HEK293 (cell line): ENCODE measurements around the gene USP36.

Experiments
- CTCF ChIA-PET: fragments of 350-600 bp; formaldehyde crosslinking; extraction: SDS; loops from one replicate; lab custom pipeline; 2021; ENCODE audit warnings: antibody characterized with exemption; lab: Yijun Ruan, JAX
- POLR2A ChIA-PET: fragments of 300-600 bp; formaldehyde crosslinking; extraction: SDS; loops from one replicate; lab custom pipeline; 2020; ENCODE audit warnings: antibody characterized with exemption, inconsistent platforms; lab: Yijun Ruan, JAX
- H3K27ac ChIP-seq: fragments of 200-500 bp; sonication (Bioruptor generic); 2 replicates; pipeline ENCODE4 v1.5.1; 2014; ENCODE audit warnings: low read depth, low read length, control low read depth, inconsistent platforms; ENCODE audit errors: extremely low read depth
- H3K36me3 ChIP-seq, 2 experiments: fragments of 200-500 bp in 1 of 2; sonication (Bioruptor generic) in 1 of 2; 1 replicate in 1 of 2; 2 replicates in 1 of 2; pipeline ENCODE4 v1.5.1; 2014 to 2017; ENCODE audit warnings: inconsistent platforms in 2 of 2, low read length in 2 of 2; ENCODE audit not compliant: control insufficient read depth in 2 of 2, insufficient read depth in 1 of 2
- H3K4me1 ChIP-seq: fragments of 200-500 bp; sonication (Bioruptor generic); 2 replicates; pipeline ENCODE4 v1.5.1; 2014; ENCODE audit warnings: mild to moderate bottlenecking, low read length, inconsistent platforms; ENCODE audit not compliant: control insufficient read depth, insufficient read depth
- H3K4me3 ChIP-seq: 2 replicates; pipeline ENCODE4 v1.5.1; 2011; ENCODE audit warnings: low read depth, mild to moderate bottlenecking, control low read depth, low read length, moderate library complexity
- H3K9me3 ChIP-seq: fragments of 200-500 bp; sonication (Bioruptor generic); 2 replicates; pipeline ENCODE4 v1.5.1; 2014; ENCODE audit warnings: low read depth, low read length, inconsistent platforms; ENCODE audit not compliant: control insufficient read depth, insufficient read depth
- GLI4 ChIP-seq: fragments of 450-650 bp; formaldehyde crosslinking; IDR thresholded peaks from 2 replicates; pipeline ENCODE4 v1.5.1; 2016; ENCODE audit warnings: missing biosample characterization, missing genetic modification characterization
- SETDB1 ChIP-seq: IDR thresholded peaks from one replicate; pipeline ENCODE4 v1.6.1; 2017; ENCODE audit warnings: mild to moderate bottlenecking, low read length, moderate library complexity, mixed read lengths; ENCODE audit not compliant: insufficient read length
- SP2 ChIP-seq: fragments of 450-650 bp; formaldehyde crosslinking; IDR thresholded peaks from 2 replicates; pipeline ENCODE4 v1.5.1; 2016; ENCODE audit warnings: missing biosample characterization, missing genetic modification characterization
- WT1 ChIP-seq: fragments of 450-650 bp; formaldehyde crosslinking; IDR thresholded peaks from 2 replicates; pipeline ENCODE4 v1.5.1; 2016; ENCODE audit warnings: missing biosample characterization, missing genetic modification characterization
- ZBTB17 ChIP-seq: fragments of 450-650 bp; formaldehyde crosslinking; IDR thresholded peaks from 2 replicates; pipeline ENCODE4 v1.5.1; 2016; ENCODE audit warnings: missing biosample characterization, missing genetic modification characterization
- ZBTB8A ChIP-seq: fragments of 450-650 bp; formaldehyde crosslinking; IDR thresholded peaks from 2 replicates; pipeline ENCODE4 v1.5.1; 2016; ENCODE audit warnings: missing biosample characterization, missing genetic modification characterization
- ZFP37 ChIP-seq: fragments of 450-650 bp; formaldehyde crosslinking; IDR thresholded peaks from 2 replicates; pipeline ENCODE4 v1.5.1; 2016; ENCODE audit warnings: missing biosample characterization, missing genetic modification characterization
- ZNF184 ChIP-seq: fragments of 450-650 bp; IDR thresholded peaks from 2 replicates; pipeline ENCODE4 v1.5.1; 2018; ENCODE audit warnings: missing biosample characterization, mild to moderate bottlenecking, missing genetic modification characterization
- ZNF274 ChIP-seq, 2 experiments: fragments of 200-500 bp in 1 of 2; fragments of 450-650 bp in 1 of 2; sonication (Bioruptor generic) in 1 of 2; formaldehyde crosslinking in 1 of 2; IDR thresholded peaks; 2 replicates each; pipeline versions ENCODE4 v1.5.1 to v1.6.1; 2014 to 2016; ENCODE audit warnings: borderline replicate concordance in 1 of 2, inconsistent platforms in 1 of 2, low read length in 1 of 2, missing biosample characterization in 1 of 2, missing genetic modification characterization in 1 of 2
- ZNF473 ChIP-seq: fragments of 450-650 bp; formaldehyde crosslinking; IDR thresholded peaks from 2 replicates; pipeline ENCODE4 v1.5.1; 2017; ENCODE audit warnings: missing biosample characterization, missing genetic modification characterization
- ZNF600 ChIP-seq: fragments of 450-650 bp; formaldehyde crosslinking; IDR thresholded peaks from 2 replicates; pipeline ENCODE4 v1.5.1; 2016; ENCODE audit warnings: missing biosample characterization, missing genetic modification characterization
- TF ChIP-seq, protein P1 (sequence below): fragments of 450-650 bp; formaldehyde crosslinking; IDR thresholded peaks from 2 replicates; pipeline ENCODE4 v1.5.1; 2016; ENCODE audit warnings: missing biosample characterization, missing genetic modification characterization
- TF ChIP-seq, protein P2 (sequence below): fragments of 450-650 bp; formaldehyde crosslinking; IDR thresholded peaks from 2 replicates; pipeline ENCODE4 v1.5.1; 2016; ENCODE audit warnings: missing biosample characterization, missing genetic modification characterization
- TF ChIP-seq, protein P3 (sequence below): fragments of 450-650 bp; formaldehyde crosslinking; IDR thresholded peaks from 2 replicates; pipeline ENCODE4 v1.5.1; 2016; ENCODE audit warnings: missing biosample characterization, missing genetic modification characterization
- TF ChIP-seq, protein P4 (sequence below): fragments of 450-650 bp; formaldehyde crosslinking; IDR thresholded peaks from 2 replicates; pipeline ENCODE4 v1.5.1; 2017; ENCODE audit warnings: missing biosample characterization, missing genetic modification characterization

USP36 gene

DNA sequence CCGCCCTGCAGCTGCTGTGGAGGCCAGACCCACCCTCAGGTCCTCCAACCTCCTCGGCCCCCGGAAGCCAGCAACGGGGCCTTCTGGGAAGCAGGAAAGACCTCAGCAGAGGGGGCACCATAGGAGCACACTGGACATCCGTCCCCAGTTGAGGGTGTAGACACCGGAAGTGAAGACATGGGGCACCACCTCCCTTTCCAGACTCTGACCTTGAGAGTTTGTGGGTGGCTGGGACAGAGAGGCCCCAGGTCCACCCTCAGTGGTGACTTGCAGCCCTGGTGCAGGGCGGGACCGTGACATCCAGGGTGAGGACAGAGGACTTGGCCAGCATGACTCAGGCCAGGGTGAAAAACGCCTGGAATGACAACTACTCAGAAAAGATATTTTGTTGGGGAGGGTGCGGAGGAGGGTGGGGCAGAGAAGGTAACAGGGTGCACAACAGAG is 42.5 kb upstream of the USP36 start:
- no peak for TF ChIP-seq WT1 (tag by site-specific recombination)
- TF ChIP-seq, protein P1, sequence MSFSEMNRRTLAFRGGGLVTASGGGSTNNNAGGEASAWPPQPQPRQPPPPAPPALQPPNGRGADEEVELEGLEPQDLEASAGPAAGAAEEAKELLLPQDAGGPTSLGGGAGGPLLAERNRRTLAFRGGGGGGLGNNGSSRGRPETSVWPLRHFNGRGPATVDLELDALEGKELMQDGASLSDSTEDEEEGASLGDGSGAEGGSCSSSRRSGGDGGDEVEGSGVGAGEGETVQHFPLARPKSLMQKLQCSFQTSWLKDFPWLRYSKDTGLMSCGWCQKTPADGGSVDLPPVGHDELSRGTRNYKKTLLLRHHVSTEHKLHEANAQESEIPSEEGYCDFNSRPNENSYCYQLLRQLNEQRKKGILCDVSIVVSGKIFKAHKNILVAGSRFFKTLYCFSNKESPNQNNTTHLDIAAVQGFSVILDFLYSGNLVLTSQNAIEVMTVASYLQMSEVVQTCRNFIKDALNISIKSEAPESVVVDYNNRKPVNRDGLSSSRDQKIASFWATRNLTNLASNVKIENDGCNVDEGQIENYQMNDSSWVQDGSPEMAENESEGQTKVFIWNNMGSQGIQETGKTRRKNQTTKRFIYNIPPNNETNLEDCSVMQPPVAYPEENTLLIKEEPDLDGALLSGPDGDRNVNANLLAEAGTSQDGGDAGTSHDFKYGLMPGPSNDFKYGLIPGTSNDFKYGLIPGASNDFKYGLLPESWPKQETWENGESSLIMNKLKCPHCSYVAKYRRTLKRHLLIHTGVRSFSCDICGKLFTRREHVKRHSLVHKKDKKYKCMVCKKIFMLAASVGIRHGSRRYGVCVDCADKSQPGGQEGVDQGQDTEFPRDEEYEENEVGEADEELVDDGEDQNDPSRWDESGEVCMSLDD = no peak
- TF ChIP-seq, protein P2, sequence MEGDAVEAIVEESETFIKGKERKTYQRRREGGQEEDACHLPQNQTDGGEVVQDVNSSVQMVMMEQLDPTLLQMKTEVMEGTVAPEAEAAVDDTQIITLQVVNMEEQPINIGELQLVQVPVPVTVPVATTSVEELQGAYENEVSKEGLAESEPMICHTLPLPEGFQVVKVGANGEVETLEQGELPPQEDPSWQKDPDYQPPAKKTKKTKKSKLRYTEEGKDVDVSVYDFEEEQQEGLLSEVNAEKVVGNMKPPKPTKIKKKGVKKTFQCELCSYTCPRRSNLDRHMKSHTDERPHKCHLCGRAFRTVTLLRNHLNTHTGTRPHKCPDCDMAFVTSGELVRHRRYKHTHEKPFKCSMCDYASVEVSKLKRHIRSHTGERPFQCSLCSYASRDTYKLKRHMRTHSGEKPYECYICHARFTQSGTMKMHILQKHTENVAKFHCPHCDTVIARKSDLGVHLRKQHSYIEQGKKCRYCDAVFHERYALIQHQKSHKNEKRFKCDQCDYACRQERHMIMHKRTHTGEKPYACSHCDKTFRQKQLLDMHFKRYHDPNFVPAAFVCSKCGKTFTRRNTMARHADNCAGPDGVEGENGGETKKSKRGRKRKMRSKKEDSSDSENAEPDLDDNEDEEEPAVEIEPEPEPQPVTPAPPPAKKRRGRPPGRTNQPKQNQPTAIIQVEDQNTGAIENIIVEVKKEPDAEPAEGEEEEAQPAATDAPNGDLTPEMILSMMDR (tag by site-specific recombination) = no peak
- TF ChIP-seq ZFP37 (tag by site-specific recombination) = no peak
- TF ChIP-seq GLI4 (tag by site-specific recombination) = no peak
- TF ChIP-seq ZNF184 (tag by site-specific recombination) = no peak
- TF ChIP-seq, protein P3, sequence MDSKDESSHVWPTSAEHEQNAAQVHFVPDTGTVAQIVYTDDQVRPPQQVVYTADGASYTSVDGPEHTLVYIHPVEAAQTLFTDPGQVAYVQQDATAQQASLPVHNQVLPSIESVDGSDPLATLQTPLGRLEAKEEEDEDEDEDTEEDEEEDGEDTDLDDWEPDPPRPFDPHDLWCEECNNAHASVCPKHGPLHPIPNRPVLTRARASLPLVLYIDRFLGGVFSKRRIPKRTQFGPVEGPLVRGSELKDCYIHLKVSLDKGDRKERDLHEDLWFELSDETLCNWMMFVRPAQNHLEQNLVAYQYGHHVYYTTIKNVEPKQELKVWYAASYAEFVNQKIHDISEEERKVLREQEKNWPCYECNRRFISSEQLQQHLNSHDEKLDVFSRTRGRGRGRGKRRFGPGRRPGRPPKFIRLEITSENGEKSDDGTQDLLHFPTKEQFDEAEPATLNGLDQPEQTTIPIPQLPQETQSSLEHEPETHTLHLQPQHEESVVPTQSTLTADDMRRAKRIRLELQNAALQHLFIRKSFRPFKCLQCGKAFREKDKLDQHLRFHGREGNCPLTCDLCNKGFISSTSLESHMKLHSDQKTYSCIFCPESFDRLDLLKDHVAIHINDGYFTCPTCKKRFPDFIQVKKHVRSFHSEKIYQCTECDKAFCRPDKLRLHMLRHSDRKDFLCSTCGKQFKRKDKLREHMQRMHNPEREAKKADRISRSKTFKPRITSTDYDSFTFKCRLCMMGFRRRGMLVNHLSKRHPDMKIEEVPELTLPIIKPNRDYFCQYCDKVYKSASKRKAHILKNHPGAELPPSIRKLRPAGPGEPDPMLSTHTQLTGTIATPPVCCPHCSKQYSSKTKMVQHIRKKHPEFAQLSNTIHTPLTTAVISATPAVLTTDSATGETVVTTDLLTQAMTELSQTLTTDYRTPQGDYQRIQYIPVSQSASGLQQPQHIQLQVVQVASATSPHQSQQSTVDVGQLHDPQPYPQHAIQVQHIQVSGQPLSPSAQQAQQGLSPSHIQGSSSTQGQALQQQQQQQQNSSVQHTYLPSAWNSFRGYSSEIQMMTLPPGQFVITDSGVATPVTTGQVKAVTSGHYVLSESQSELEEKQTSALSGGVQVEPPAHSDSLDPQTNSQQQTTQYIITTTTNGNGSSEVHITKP (tag by site-specific recombination) = no peak
- no peak for TF ChIP-seq ZBTB17 (tag by site-specific recombination)
- no peak for TF ChIP-seq SETDB1
- TF ChIP-seq, protein P4, sequence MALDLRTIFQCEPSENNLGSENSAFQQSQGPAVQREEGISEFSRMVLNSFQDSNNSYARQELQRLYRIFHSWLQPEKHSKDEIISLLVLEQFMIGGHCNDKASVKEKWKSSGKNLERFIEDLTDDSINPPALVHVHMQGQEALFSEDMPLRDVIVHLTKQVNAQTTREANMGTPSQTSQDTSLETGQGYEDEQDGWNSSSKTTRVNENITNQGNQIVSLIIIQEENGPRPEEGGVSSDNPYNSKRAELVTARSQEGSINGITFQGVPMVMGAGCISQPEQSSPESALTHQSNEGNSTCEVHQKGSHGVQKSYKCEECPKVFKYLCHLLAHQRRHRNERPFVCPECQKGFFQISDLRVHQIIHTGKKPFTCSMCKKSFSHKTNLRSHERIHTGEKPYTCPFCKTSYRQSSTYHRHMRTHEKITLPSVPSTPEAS (tag by site-specific recombination) = no peak
- TF ChIP-seq ZBTB8A (tag by site-specific recombination) = no peak
- no peak for TF ChIP-seq ZNF274 (IDR thresholded peaks at IDR 0.05; ENCODE audit: low read length)
- TF ChIP-seq ZNF274 (tag by site-specific recombination; IDR thresholded peaks at IDR 0.05; ENCODE audit: borderline replicate concordance) = no peak
- TF ChIP-seq SP2 (tag by site-specific recombination) = no peak
- no peak for TF ChIP-seq ZNF473 (tag by site-specific recombination)
- TF ChIP-seq ZNF600 = no peak
- TF ChIP-seq, all 188 proteins: peak for 0
- CTCF ChIA-PET = interaction anchor here (0.6 to 1.7 kb wide), 3 partner anchors 17 to 55 kb away, joined by 3 to 7 read pairs (median 4); no protein-coding TSS in a partner anchor
- POLR2A ChIA-PET = interaction anchor here (1.0 to 1.3 kb wide), 3 partner anchors 9 to 90 kb away, joined by 3 to 4 read pairs (median 3); no protein-coding TSS in a partner anchor
- H3K27ac ChIP-seq = no peak overlapping the region
- H3K4me3 ChIP-seq = no peak overlapping the region
- no peaks in the 10 kb centered on the region for H3K36me3 ChIP-seq
- H3K9me3 ChIP-seq = no peaks in the 10 kb centered on the region
- 0 out of 2 replicates have a peak, but pooled peaks cover 2% of the 10 kb centered on the region for H3K4me1 ChIP-seq
